Spleen (tissue), 7 donors: ENCODE results near the gene ATXN7.

Experiments
- POLR2AphosphoS5 ChIP-seq, 3 donors: sonication (generic); formaldehyde crosslinking; IDR thresholded peaks; one replicate each; pipeline ENCODE4 v1.5.1; 2017; ENCODE audit warnings: antibody characterized with exemption in 3 of 3
- TF ChIP-seq, protein P1 (sequence below), 11 experiments: fragments of 200-600 bp in 7 of 11; fragments of 450-650 bp in 4 of 11; sonication (generic) in 4 of 11; IDR thresholded peaks in 8 of 11; conservative IDR thresholded peaks in 3 of 11; 1 replicate in 7 of 11; 2 replicates in 4 of 11; pipeline versions ENCODE4 v1.4.0 to v1.8.0; 2016 to 2021; ENCODE audit warnings: antibody characterized with exemption in 11 of 11, inconsistent platforms in 4 of 11, mild to moderate bottlenecking in 1 of 11
- donor health status: DM: no; HTN: no; CAD: no; lungs with moderate emphysema.
- donor health status: DM: no; HTN: no; CAD: no.
- donor health status: DM: no; HTN: no; CAD: no.

DNA sequence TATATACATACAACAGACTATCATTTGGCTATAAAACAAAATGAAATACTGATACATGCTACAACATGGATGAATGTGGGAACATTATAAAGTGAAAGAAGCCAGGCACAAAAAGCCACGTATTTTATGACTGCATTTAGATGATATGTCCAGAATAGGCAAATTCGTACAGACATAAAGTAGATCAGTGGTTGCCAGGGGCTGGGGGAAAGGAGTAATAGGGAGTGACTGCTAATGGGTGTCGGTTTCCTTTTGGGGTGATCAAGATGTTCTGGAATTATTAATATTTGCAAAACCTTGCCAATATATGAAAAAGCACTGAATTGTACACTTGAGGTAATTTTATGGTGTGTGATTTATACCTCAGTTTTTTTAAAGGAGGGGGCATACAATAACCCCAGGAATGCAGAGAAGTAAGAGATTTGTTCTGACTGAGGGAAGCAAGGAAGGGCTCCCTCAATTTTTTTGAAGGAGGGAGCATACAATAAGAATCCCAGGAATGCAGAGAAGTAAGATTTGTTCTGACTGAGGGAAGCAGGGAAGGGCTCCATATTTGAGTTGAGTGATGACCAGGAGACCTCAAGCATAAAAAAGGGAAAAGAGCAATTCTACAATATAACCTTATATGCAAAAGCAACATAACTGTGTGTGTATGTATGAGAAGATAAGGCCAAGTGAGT is 153.4 kb downstream of the ATXN7 start:
- TF ChIP-seq POLR2AphosphoS5 (IDR thresholded peaks at IDR 0.05): no peak
- TF ChIP-seq, protein P1, sequence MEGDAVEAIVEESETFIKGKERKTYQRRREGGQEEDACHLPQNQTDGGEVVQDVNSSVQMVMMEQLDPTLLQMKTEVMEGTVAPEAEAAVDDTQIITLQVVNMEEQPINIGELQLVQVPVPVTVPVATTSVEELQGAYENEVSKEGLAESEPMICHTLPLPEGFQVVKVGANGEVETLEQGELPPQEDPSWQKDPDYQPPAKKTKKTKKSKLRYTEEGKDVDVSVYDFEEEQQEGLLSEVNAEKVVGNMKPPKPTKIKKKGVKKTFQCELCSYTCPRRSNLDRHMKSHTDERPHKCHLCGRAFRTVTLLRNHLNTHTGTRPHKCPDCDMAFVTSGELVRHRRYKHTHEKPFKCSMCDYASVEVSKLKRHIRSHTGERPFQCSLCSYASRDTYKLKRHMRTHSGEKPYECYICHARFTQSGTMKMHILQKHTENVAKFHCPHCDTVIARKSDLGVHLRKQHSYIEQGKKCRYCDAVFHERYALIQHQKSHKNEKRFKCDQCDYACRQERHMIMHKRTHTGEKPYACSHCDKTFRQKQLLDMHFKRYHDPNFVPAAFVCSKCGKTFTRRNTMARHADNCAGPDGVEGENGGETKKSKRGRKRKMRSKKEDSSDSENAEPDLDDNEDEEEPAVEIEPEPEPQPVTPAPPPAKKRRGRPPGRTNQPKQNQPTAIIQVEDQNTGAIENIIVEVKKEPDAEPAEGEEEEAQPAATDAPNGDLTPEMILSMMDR (IDR thresholded peaks at IDR 0.05 in 8 of 11, conservative IDR thresholded peaks at IDR 0.05 in 3 of 11): no peak
